H9 (cell line): ENCODE measurements around the gene UBE2G1. TPM values are rescaled to one million over a fixed set of nuclear protein-coding genes. Genes with fewer than 3 reads are reported as not detected.
A peak's percentile ranks its signal among the peaks of the same experiment; 100 is the strongest.

Experiments
- DNase-seq: peaks from one replicate; pipeline ENCODE4 v3.0.0-alpha.2; 2017
- H2AFZ ChIP-seq: one replicate; pipeline ENCODE4 v1.6.1; 2013; ENCODE audit warnings: mild to moderate bottlenecking, low read length, control low read depth, moderate library complexity
- H2AK5ac ChIP-seq: 2 replicates; pipeline ENCODE4 v1.6.1; 2013; ENCODE audit warnings: low read length, control low read depth, mixed read lengths; ENCODE audit not compliant: insufficient read length
- H2BK120ac ChIP-seq: one replicate; pipeline ENCODE4 v1.6.1; 2013; ENCODE audit warnings: low read depth, mild to moderate bottlenecking, low read length, control low read depth, inconsistent platforms; ENCODE audit not compliant: poor library complexity, severe bottlenecking
- H2BK12ac ChIP-seq: 2 replicates; pipeline ENCODE4 v1.6.1; 2013; ENCODE audit warnings: low read length, control low read depth, mixed read lengths, low read depth; ENCODE audit not compliant: insufficient read length
- H2BK15ac ChIP-seq: 2 replicates; pipeline ENCODE4 v1.6.1; 2013; ENCODE audit warnings: low read depth, low read length, control low read depth
- H2BK20ac ChIP-seq: one replicate; pipeline ENCODE4 v1.6.1; 2013; ENCODE audit warnings: low read depth, mild to moderate bottlenecking, low read length, control low read depth, inconsistent platforms; ENCODE audit not compliant: poor library complexity, severe bottlenecking
- H2BK5ac ChIP-seq: 2 replicates; pipeline ENCODE4 v1.6.1; 2013; ENCODE audit warnings: low read length, control low read depth, mixed read lengths; ENCODE audit not compliant: insufficient read length
- H3K14ac ChIP-seq: 2 replicates; pipeline ENCODE4 v1.6.1; 2013; ENCODE audit warnings: low read length, control low read depth; ENCODE audit not compliant: insufficient read depth
- H3K18ac ChIP-seq: 2 replicates; pipeline ENCODE4 v1.6.1; 2013; ENCODE audit warnings: low read depth, mild to moderate bottlenecking, mixed read lengths, low read length, control low read depth; ENCODE audit not compliant: insufficient read length
- H3K23ac ChIP-seq: 2 replicates; pipeline ENCODE4 v1.6.1; 2013; ENCODE audit warnings: low read length, control low read depth, mixed read lengths, low read depth; ENCODE audit not compliant: insufficient read length
- H3K23me2 ChIP-seq: 2 replicates; pipeline ENCODE4 v1.6.1; 2013; ENCODE audit warnings: low read depth, mild to moderate bottlenecking, mixed read lengths, low read length, control low read depth; ENCODE audit not compliant: insufficient read length, poor library complexity, severe bottlenecking
- H3K27ac ChIP-seq: 2 replicates; pipeline ENCODE4 v1.5.1; 2013; ENCODE audit warnings: low read length, control low read depth, mixed read lengths, low read depth; ENCODE audit not compliant: insufficient read length
- H3K27me3 ChIP-seq: 2 replicates; pipeline ENCODE4 v1.6.1; 2013; ENCODE audit warnings: low read length, control low read depth, inconsistent platforms; ENCODE audit not compliant: insufficient read depth
- H3K4ac ChIP-seq: 2 replicates; pipeline ENCODE4 v1.6.1; 2013; ENCODE audit warnings: low read depth, mild to moderate bottlenecking, control low read depth, inconsistent platforms, low read length, moderate library complexity
- H3K4me1 ChIP-seq: 2 replicates; pipeline ENCODE4 v1.6.1; 2013; ENCODE audit warnings: low read length, control low read depth, inconsistent platforms; ENCODE audit not compliant: insufficient read depth
- H3K4me2 ChIP-seq: 2 replicates; pipeline ENCODE4 v1.6.1; 2013; ENCODE audit warnings: low read length, control low read depth, mixed read lengths; ENCODE audit not compliant: insufficient read length, insufficient read depth
- H3K56ac ChIP-seq: 2 replicates; pipeline ENCODE4 v1.6.1; 2013; ENCODE audit warnings: low read depth, mild to moderate bottlenecking, mixed read lengths, low read length, control low read depth; ENCODE audit not compliant: insufficient read length
- H3K79me1 ChIP-seq: 2 replicates; pipeline ENCODE4 v1.6.1; 2013; ENCODE audit warnings: low read depth, mild to moderate bottlenecking, moderate library complexity, low read length, control low read depth, inconsistent platforms; ENCODE audit not compliant: insufficient read depth, poor library complexity, severe bottlenecking
- H3K79me2 ChIP-seq: 2 replicates; pipeline ENCODE4 v1.6.1; 2013; ENCODE audit warnings: low read length, control low read depth, inconsistent platforms; ENCODE audit not compliant: insufficient read depth
- H3K9ac ChIP-seq: 2 replicates; pipeline ENCODE4 v1.6.1; 2013; ENCODE audit warnings: low read length, control low read depth, mixed read lengths; ENCODE audit not compliant: insufficient read length; ENCODE audit errors: extremely low read depth
- H3K9me3 ChIP-seq: one replicate; pipeline ENCODE4 v1.6.1; 2013; ENCODE audit warnings: low read depth, low read length, inconsistent platforms; ENCODE audit not compliant: control insufficient read depth
- H3T11ph ChIP-seq: one replicate; pipeline ENCODE4 v1.6.1; 2013; ENCODE audit warnings: mild to moderate bottlenecking, low read length, control low read depth, inconsistent platforms
- H4K20me1 ChIP-seq: one replicate; pipeline ENCODE4 v1.6.1; 2013; ENCODE audit not compliant: control insufficient read depth, insufficient read length, insufficient read depth
- H4K5ac ChIP-seq: 2 replicates; pipeline ENCODE4 v1.6.1; 2013; ENCODE audit warnings: low read depth, mild to moderate bottlenecking, mixed read lengths, low read length, control low read depth; ENCODE audit not compliant: insufficient read length
- H4K8ac ChIP-seq: replicated peaks from 2 replicates; pipeline ENCODE4 v1.6.1; 2013; ENCODE audit warnings: low read length, control low read depth, mixed read lengths, low read depth; ENCODE audit not compliant: insufficient read length
- H4K91ac ChIP-seq: 2 replicates; pipeline ENCODE4 v1.6.1; 2013; ENCODE audit warnings: low read depth, mild to moderate bottlenecking, moderate library complexity, mixed read lengths, low read length, control low read depth; ENCODE audit not compliant: insufficient read length
- H3K27ac Mint-ChIP-seq, 3 experiments: 2 replicates in 2 of 3; 3 replicates in 1 of 3; pipeline ENCODE4 v1.8.0; 2020 to 2021; ENCODE audit warnings: mixed read lengths in 3 of 3, mild to moderate bottlenecking in 1 of 3, moderate library complexity in 1 of 3
- H3K27me3 Mint-ChIP-seq: 2 replicates; pipeline ENCODE4 v1.8.0; 2021; ENCODE audit warnings: low read depth, mild to moderate bottlenecking, moderate library complexity, mixed read lengths
- H3K36me3 Mint-ChIP-seq, 3 experiments: 2 replicates in 2 of 3; 3 replicates in 1 of 3; pipeline ENCODE4 v1.8.0; 2020 to 2021; ENCODE audit warnings: low read depth in 3 of 3, mixed read lengths in 3 of 3; ENCODE audit not compliant: insufficient read depth in 1 of 3
- H3K4me1 Mint-ChIP-seq, 2 experiments: 2 replicates each; pipeline ENCODE4 v1.8.0; 2020; ENCODE audit warnings: mixed read lengths in 2 of 2
- H3K4me3 Mint-ChIP-seq, 2 experiments: 2 replicates in 1 of 2; 3 replicates in 1 of 2; pipeline ENCODE4 v1.8.0; 2020 to 2021; ENCODE audit warnings: mild to moderate bottlenecking in 2 of 2, mixed read lengths in 2 of 2, moderate library complexity in 1 of 2
- H3K9me3 Mint-ChIP-seq, 2 experiments: 2 replicates in 1 of 2; 3 replicates in 1 of 2; pipeline ENCODE4 v1.8.0; 2020; ENCODE audit warnings: mild to moderate bottlenecking in 2 of 2, mixed read lengths in 2 of 2, moderate library complexity in 1 of 2
- CTCF ChIP-seq: fragments of 200-600 bp; sonication (generic); conservative IDR thresholded peaks from 3 replicates; pipeline ENCODE4 v1.8.0; 2021; ENCODE audit warnings: antibody characterized with exemption, mild to moderate bottlenecking
- WGBS: extraction: QIAGEN DNeasy Blood & Tissue Kit; methylation state at CpG from one replicate; pipeline ENCODE4 v1.1.7; 2013; ENCODE audit warnings: missing lambda C conversion rate, low lambda C conversion rate, mixed read lengths; ENCODE audit not compliant: insufficient read length; ENCODE audit errors: extremely low coverage; 5-methylcytosine and 5-hydroxymethylcytosine counted together
- total RNA-seq: library from RNA; stranded (reverse); gene quantifications from 2 replicates; pipeline ENCODE4 v1.2.1, GENCODE V29; 2021

UBE2G1 gene
- total RNA-seq, 1 experiment from 2014 or later: 188 TPM

GRCh38 chr17:4221163-4221562 is 145.3 kb downstream of the UBE2G1 start:
- WGBS: no CpG with 5 or more reads among the region's 4 CpGs
- peaks cover 8 to 27% (median 22%) of the 10 kb centered on the region in 3 experiments; a peak in 6 of 7 replicates for H3K36me3 Mint-ChIP-seq
- Histone ChIP-seq H3K18ac (no peak overlapping the region), H2BK120ac (no peak overlapping the region), H3K27me3 (no peaks in the 10 kb centered on the region), H3K79me2 (no peaks in the 10 kb centered on the region), H3K23me2 (no peaks in the 10 kb centered on the region), H4K91ac (no peak overlapping the region), H2BK20ac (no peak overlapping the region), H4K20me1 (no peaks in the 10 kb centered on the region), H3K9me3 (no peaks in the 10 kb centered on the region), H4K8ac (no peak overlapping the region), H3K14ac (no peak overlapping the region), H2BK5ac (no peak overlapping the region), H4K5ac (no peak overlapping the region), H3K4ac (no peak overlapping the region), H3K27ac (no peak overlapping the region), H3K56ac (no peak overlapping the region), H2AK5ac (no peak overlapping the region), H3K23ac (no peak overlapping the region), H3K4me2 (no peak overlapping the region), H3K4me1 (no peaks in the 10 kb centered on the region), H3K9ac (no peak overlapping the region), H2BK15ac (no peak overlapping the region), H2AFZ (no peak overlapping the region), H2BK12ac (no peak overlapping the region), H3T11ph (no peak overlapping the region), H3K79me1 (no peaks in the 10 kb centered on the region)
- H3K9me3 Mint-ChIP-seq: no peaks in the 10 kb centered on the region
- peak overlapping the region in 1 of 3 experiments; percentile 58; a peak in 2 of 7 replicates for H3K27ac Mint-ChIP-seq
- no peak for TF ChIP-seq CTCF
- peaks cover 0 to 7% of the 10 kb centered on the region in 2 experiments; a peak in 2 of 4 replicates for H3K4me1 Mint-ChIP-seq
- no peak overlapping the region for H3K4me3 Mint-ChIP-seq
- no peak for DNase-seq
- H3K27me3 Mint-ChIP-seq: no peaks in the 10 kb centered on the region
